A549 (cell line): ENCODE data around the gene TGFB3. TPM values are rescaled to one million over a fixed set of nuclear protein-coding genes. Genes with fewer than 3 reads are reported as not detected.

Source experiments
- ATAC-seq, 2 experiments: fragments of 200-7000 bp in 1 of 2; fragments of >200 bp in 1 of 2; cut with Nextera tagmentation in 1 of 2; cut with Tn5 transposase in 1 of 2; 3 replicates each; pipeline versions ENCODE4 v1.8.0 to v1.9.1; 2018 to 2020; ENCODE audit warnings: mild to moderate bottlenecking in 1 of 2, moderate library complexity in 1 of 2
- CTCF ChIA-PET: fragments of 300-600 bp; sonication (Branson Sonifier 250); formaldehyde crosslinking; extraction: SDS; loops from one replicate; lab custom pipeline; 2021; ENCODE audit warnings: antibody characterized with exemption, inconsistent platforms; lab: Yijun Ruan, JAX
- POLR2A ChIA-PET: fragments of 350-600 bp; formaldehyde crosslinking; extraction: SDS; loops from one replicate; lab custom pipeline; 2021; ENCODE audit warnings: antibody characterized with exemption, inconsistent platforms; lab: Yijun Ruan, JAX
- DNase-seq, 2 experiments: peaks; one replicate each; pipeline versions ENCODE4 v3.0.0 to v3.0.0-alpha.2; 2011 to 2016; ENCODE audit warnings: low read depth in 1 of 2, low spot score in 1 of 2
- FAIRE-seq: peaks from 2 replicates; lab custom pipeline; 2011; peaks lifted over from hg19 to GRCh38; lab: Jason Lieb, UNC
- H3K27ac ChIP-seq, 2 experiments: fragments of >200 bp; sonication (Bioruptor Twin); formaldehyde crosslinking; 3 replicates each; pipeline ENCODE4 v1.5.1; 2016 to 2017
- H3K4me1 ChIP-seq: fragments of >200 bp; sonication (Bioruptor Twin); formaldehyde crosslinking; 3 replicates; pipeline ENCODE4 v1.6.1; 2016
- H3K4me2 ChIP-seq: fragments of >200 bp; sonication (Bioruptor Twin); formaldehyde crosslinking; 3 replicates; pipeline ENCODE4 v1.6.1; 2016
- H3K4me3 ChIP-seq: fragments of >200 bp; sonication (Bioruptor Twin); formaldehyde crosslinking; 3 replicates; pipeline ENCODE4 v1.5.1; 2016
- H3K9me3 ChIP-seq: fragments of >200 bp; sonication (Bioruptor Twin); formaldehyde crosslinking; 3 replicates; pipeline ENCODE4 v1.6.1; 2016
- BHLHE40 ChIP-seq: IDR thresholded peaks from 2 replicates; pipeline ENCODE4 v1.6.1; 2012; ENCODE audit warnings: low read depth, low read length, inconsistent platforms
- CBX8 ChIP-seq: fragments of 200-600 bp; sonication (generic); IDR thresholded peaks from 2 replicates; pipeline ENCODE4 v1.6.1; 2016
- CHD4 ChIP-seq: fragments of 200-600 bp; sonication (generic); IDR thresholded peaks from 2 replicates; pipeline ENCODE4 v1.6.1; 2016; ENCODE audit warnings: antibody characterized with exemption, mild to moderate bottlenecking, borderline replicate concordance
- EHMT2 ChIP-seq: fragments of 200-600 bp; sonication (generic); IDR thresholded peaks from 2 replicates; pipeline ENCODE4 v1.6.1; 2016; ENCODE audit warnings: antibody characterized with exemption, low read depth, mild to moderate bottlenecking, moderate library complexity
- HEYL ChIP-seq: fragments of 250-450 bp; sonication (Bioruptor Pico); IDR thresholded peaks from 2 replicates; pipeline ENCODE4 v1.8.0; 2021; ENCODE audit warnings: mild to moderate bottlenecking, moderate library complexity
- HOXB5 ChIP-seq: fragments of 250-450 bp; sonication (Bioruptor Pico); IDR thresholded peaks from 2 replicates; pipeline ENCODE4 v1.5.0; 2020; ENCODE audit warnings: mild to moderate bottlenecking, moderate library complexity
- JUNB ChIP-seq: fragments of >200 bp; sonication (Bioruptor Twin); formaldehyde crosslinking; IDR thresholded peaks from 2 replicates; pipeline ENCODE4 v1.6.1; 2016
- MYC ChIP-seq: IDR thresholded peaks from 2 replicates; pipeline ENCODE4 v1.6.1; 2012; ENCODE audit warnings: mild to moderate bottlenecking, inconsistent platforms, low read length, improper control_type of control experiment, borderline replicate concordance
- NFE2L2 ChIP-seq: fragments of 150-350 bp; conservative IDR thresholded peaks from 2 replicates; pipeline ENCODE4 v1.6.1; 2014; ENCODE audit warnings: low read length
- NPAS2 ChIP-seq: fragments of 250-450 bp; sonication (Bioruptor Pico); IDR thresholded peaks from 2 replicates; pipeline ENCODE4 v1.8.0; 2022; ENCODE audit warnings: mild to moderate bottlenecking, moderate library complexity, borderline replicate concordance
- POLR2A ChIP-seq: IDR thresholded peaks from 2 replicates; pipeline ENCODE4 v1.6.1; 2012; ENCODE audit warnings: mild to moderate bottlenecking, low read length
- RARB ChIP-seq: fragments of 250-450 bp; sonication (Bioruptor Pico); IDR thresholded peaks from 2 replicates; pipeline ENCODE4 v1.8.0; 2021; ENCODE audit warnings: mild to moderate bottlenecking, moderate library complexity
- RCOR1 ChIP-seq: fragments of 150-350 bp; IDR thresholded peaks from 2 replicates; pipeline ENCODE4 v1.6.1; 2014; ENCODE audit warnings: antibody characterized with exemption, low read length, low read depth
- RFX5 ChIP-seq: fragments of 450-650 bp; IDR thresholded peaks from 2 replicates; pipeline ENCODE4 v1.7.1; 2014; ENCODE audit warnings: antibody characterized with exemption, mild to moderate bottlenecking, moderate library complexity
- SMC3 ChIP-seq: fragments of >200 bp; sonication (Bioruptor Twin); formaldehyde crosslinking; IDR thresholded peaks from 3 replicates; pipeline ENCODE4 v1.6.1; 2018; ENCODE audit warnings: inconsistent platforms
- TFCP2L1 ChIP-seq: fragments of 250-450 bp; sonication (Bioruptor Pico); IDR thresholded peaks from 2 replicates; pipeline ENCODE4 v1.5.0; 2021; ENCODE audit warnings: mild to moderate bottlenecking
- ZNF302 ChIP-seq: fragments of 250-450 bp; sonication (Bioruptor Pico); IDR thresholded peaks from 2 replicates; pipeline ENCODE4 v1.9.0; 2021; ENCODE audit warnings: inconsistent platforms, mild to moderate bottlenecking, moderate library complexity
- ZSCAN20 ChIP-seq: fragments of 250-450 bp; sonication (Bioruptor Pico); IDR thresholded peaks from 2 replicates; pipeline ENCODE4 v1.8.0; 2022; ENCODE audit warnings: mild to moderate bottlenecking, moderate library complexity
- WGBS: methylation state at CpG from one replicate; pipeline ENCODE4 v1.1.6; 2017; ENCODE audit errors: missing lambda C conversion rate; 5-methylcytosine and 5-hydroxymethylcytosine counted together
- polyA plus RNA-seq, 4 experiments: library from polyadenylated mRNA; depleted of rRNA in 3 of 4; stranded (reverse); fragments of >200 nt; fragmentation: RNase III in 1 of 4; extraction: RNeasy Plus Mini Kit Qiagen cat#74134 plus additional on column Dnase treatment in 1 of 4; gene quantifications; 2 replicates in 3 of 4; 3 replicates in 1 of 4; pipeline ENCODE4 v1.2.3, GENCODE V29; 2011 to 2017
- TF ChIP-seq, protein P1 (sequence below): fragments of >200 bp; sonication (Bioruptor Twin); formaldehyde crosslinking; IDR thresholded peaks from 3 replicates; pipeline ENCODE4 v1.5.1; 2016
- TF ChIP-seq, protein P2 (sequence below): IDR thresholded peaks from 2 replicates; pipeline ENCODE4 v1.6.1; 2012
- TF ChIP-seq, protein P3 (sequence below): fragments of >200 bp; sonication (Bioruptor Twin); formaldehyde crosslinking; IDR thresholded peaks from 3 replicates; pipeline ENCODE4 v1.6.1; 2016
- TF ChIP-seq, protein P4 (sequence below): IDR thresholded peaks from 2 replicates; pipeline ENCODE4 v1.6.1; 2012

TGFB3 gene
- polyA plus RNA-seq, 2 of the 4 experiments (the other 2 are of a cell fraction): 1.3 to 2.0 TPM

DNA sequence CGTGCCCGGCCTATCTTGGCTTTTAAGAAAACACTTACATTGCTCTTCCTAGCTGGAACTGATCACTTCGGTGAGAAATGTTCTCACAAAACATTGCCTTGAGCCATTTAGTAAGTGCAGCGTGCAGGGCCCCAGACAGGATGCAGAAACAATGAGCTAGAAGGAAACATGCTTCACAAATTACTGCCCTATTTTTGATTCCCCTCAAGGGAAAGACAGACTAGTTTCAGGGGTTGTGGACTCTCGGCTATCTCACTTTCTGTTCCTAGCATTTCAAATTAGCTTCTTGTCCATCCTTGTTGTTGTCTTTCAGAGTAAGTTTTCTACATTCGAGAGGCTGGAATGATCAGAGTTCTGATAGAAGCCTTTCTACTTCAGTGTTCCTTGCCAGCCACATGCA is 21.6 kb downstream of the TGFB3 start (continued):
- TF ChIP-seq CHD4: no peak
- TF ChIP-seq NPAS2 (CRISPR knock-in tag): no peak
- TF ChIP-seq HOXB5 (CRISPR knock-in tag): no peak

DNA sequence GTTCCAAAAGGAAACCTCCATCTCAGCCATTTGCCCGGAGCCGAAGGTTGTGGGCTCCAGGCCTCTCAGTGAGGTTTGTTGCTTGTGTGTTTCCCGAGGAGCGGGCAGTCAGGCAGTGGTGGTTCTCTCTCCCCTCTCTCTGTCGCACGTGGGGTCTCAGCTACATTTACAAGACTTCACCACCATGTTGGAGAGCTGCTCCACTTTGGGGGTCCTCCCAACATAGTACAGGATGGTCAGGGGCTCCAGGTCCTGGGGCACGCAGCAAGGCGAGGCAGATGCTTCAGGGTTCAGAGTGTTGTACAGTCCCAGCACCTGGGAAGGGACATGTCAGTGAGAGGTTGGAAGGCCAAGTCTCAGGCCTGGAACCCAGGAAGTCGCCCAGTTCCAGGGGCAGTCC is 22.8 kb downstream of the TGFB3 start:
- CTCF ChIA-PET: no interaction called here
- H3K4me3 ChIP-seq: no peak overlapping the region
- H3K27ac ChIP-seq: no peak overlapping the region
- no peaks in the 10 kb centered on the region for H3K4me1 ChIP-seq
- no peak for ATAC-seq
- no peak for TF ChIP-seq ZNF302 (CRISPR knock-in tag)
- TF ChIP-seq, protein P1, sequence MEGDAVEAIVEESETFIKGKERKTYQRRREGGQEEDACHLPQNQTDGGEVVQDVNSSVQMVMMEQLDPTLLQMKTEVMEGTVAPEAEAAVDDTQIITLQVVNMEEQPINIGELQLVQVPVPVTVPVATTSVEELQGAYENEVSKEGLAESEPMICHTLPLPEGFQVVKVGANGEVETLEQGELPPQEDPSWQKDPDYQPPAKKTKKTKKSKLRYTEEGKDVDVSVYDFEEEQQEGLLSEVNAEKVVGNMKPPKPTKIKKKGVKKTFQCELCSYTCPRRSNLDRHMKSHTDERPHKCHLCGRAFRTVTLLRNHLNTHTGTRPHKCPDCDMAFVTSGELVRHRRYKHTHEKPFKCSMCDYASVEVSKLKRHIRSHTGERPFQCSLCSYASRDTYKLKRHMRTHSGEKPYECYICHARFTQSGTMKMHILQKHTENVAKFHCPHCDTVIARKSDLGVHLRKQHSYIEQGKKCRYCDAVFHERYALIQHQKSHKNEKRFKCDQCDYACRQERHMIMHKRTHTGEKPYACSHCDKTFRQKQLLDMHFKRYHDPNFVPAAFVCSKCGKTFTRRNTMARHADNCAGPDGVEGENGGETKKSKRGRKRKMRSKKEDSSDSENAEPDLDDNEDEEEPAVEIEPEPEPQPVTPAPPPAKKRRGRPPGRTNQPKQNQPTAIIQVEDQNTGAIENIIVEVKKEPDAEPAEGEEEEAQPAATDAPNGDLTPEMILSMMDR: no peak
- TF ChIP-seq EHMT2: no peak
- no peak for TF ChIP-seq POLR2A
- TF ChIP-seq NFE2L2: no peak
- TF ChIP-seq ZSCAN20: no peak
- TF ChIP-seq RCOR1: no peak
- TF ChIP-seq TFCP2L1 (CRISPR knock-in tag): no peak
- TF ChIP-seq BHLHE40: no peak
- no peak for TF ChIP-seq RFX5
- 92% methylated on average over 9 of the region's 9 CpGs for WGBS
- no peak for DNase-seq
- no peak for FAIRE-seq
- no peaks in the 10 kb centered on the region for H3K9me3 ChIP-seq
- no peak overlapping the region for H3K4me2 ChIP-seq
- POLR2A ChIA-PET: no interaction called here

DNA sequence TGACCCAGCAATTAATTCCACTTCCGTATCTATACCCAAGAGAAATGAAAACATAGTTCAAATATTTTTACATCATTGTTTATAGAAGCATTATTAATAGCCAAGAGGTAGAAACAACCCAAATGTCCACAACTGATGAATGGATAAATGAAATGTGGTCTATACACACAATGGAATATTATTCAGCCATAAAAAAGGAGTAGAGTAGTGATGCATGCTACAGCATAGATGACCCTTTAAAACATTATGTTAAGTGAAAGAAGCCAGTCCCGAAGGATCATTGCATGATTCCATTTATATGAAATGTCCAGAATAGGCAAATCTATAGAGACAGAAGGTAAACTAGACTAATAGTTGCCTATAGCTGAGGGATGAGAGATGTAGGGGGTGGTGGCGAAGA is 29.3 kb downstream of the TGFB3 start:
- ChIA-PET POLR2A (no interaction called here), CTCF (interaction anchor here (0.8 to 1.6 kb wide), 2 partner anchors 9 to 243 kb away, joined by 3 to 4 read pairs; no protein-coding TSS in a partner anchor)
- 90% methylated on average over 3 of the region's 3 CpGs for WGBS
- TF ChIP-seq TFCP2L1 (CRISPR knock-in tag): no peak
- TF ChIP-seq CBX8: no peak
- TF ChIP-seq, protein P2, sequence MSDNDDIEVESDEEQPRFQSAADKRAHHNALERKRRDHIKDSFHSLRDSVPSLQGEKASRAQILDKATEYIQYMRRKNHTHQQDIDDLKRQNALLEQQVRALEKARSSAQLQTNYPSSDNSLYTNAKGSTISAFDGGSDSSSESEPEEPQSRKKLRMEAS: no peak
- no peak for TF ChIP-seq JUNB
- TF ChIP-seq, protein P3, sequence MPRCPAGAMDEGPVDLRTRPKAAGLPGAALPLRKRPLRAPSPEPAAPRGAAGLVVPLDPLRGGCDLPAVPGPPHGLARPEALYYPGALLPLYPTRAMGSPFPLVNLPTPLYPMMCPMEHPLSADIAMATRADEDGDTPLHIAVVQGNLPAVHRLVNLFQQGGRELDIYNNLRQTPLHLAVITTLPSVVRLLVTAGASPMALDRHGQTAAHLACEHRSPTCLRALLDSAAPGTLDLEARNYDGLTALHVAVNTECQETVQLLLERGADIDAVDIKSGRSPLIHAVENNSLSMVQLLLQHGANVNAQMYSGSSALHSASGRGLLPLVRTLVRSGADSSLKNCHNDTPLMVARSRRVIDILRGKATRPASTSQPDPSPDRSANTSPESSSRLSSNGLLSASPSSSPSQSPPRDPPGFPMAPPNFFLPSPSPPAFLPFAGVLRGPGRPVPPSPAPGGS: no peak
- TF ChIP-seq, protein P4, sequence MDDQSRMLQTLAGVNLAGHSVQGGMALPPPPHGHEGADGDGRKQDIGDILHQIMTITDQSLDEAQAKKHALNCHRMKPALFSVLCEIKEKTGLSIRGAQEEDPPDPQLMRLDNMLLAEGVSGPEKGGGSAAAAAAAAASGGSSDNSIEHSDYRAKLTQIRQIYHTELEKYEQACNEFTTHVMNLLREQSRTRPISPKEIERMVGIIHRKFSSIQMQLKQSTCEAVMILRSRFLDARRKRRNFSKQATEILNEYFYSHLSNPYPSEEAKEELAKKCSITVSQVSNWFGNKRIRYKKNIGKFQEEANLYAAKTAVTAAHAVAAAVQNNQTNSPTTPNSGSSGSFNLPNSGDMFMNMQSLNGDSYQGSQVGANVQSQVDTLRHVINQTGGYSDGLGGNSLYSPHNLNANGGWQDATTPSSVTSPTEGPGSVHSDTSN: no peak
- TF ChIP-seq HEYL (CRISPR knock-in tag): no peak
- TF ChIP-seq SMC3: no peak
- TF ChIP-seq MYC: no peak
- TF ChIP-seq RARB (CRISPR knock-in tag): no peak
- TF ChIP-seq ZSCAN20: no peak
- H3K4me1 ChIP-seq: no peaks in the 10 kb centered on the region
- FAIRE-seq: no peak
- DNase-seq: no peak
- no peaks in the 10 kb centered on the region for H3K9me3 ChIP-seq
- no peak overlapping the region for H3K4me3 ChIP-seq
- no peak for ATAC-seq
- no peak overlapping the region for H3K4me2 ChIP-seq
- H3K27ac ChIP-seq: no peak overlapping the region
